NCI-H2029 (cell line): ENCODE measurements around the gene DOCK7.
"Not testable (repeated sequence)": the region's sequence is repeated elsewhere in the genome, so short reads cannot be mapped to it uniquely, and the experiment has no call there.

Source experiments
- DNase-seq: peaks from one replicate; lab custom pipeline; 2025; lab: John Stamatoyannopoulos, UW

Gene DOCK7, protein sequence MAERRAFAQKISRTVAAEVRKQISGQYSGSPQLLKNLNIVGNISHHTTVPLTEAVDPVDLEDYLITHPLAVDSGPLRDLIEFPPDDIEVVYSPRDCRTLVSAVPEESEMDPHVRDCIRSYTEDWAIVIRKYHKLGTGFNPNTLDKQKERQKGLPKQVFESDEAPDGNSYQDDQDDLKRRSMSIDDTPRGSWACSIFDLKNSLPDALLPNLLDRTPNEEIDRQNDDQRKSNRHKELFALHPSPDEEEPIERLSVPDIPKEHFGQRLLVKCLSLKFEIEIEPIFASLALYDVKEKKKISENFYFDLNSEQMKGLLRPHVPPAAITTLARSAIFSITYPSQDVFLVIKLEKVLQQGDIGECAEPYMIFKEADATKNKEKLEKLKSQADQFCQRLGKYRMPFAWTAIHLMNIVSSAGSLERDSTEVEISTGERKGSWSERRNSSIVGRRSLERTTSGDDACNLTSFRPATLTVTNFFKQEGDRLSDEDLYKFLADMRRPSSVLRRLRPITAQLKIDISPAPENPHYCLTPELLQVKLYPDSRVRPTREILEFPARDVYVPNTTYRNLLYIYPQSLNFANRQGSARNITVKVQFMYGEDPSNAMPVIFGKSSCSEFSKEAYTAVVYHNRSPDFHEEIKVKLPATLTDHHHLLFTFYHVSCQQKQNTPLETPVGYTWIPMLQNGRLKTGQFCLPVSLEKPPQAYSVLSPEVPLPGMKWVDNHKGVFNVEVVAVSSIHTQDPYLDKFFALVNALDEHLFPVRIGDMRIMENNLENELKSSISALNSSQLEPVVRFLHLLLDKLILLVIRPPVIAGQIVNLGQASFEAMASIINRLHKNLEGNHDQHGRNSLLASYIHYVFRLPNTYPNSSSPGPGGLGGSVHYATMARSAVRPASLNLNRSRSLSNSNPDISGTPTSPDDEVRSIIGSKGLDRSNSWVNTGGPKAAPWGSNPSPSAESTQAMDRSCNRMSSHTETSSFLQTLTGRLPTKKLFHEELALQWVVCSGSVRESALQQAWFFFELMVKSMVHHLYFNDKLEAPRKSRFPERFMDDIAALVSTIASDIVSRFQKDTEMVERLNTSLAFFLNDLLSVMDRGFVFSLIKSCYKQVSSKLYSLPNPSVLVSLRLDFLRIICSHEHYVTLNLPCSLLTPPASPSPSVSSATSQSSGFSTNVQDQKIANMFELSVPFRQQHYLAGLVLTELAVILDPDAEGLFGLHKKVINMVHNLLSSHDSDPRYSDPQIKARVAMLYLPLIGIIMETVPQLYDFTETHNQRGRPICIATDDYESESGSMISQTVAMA (N-terminal part only)

DNA sequence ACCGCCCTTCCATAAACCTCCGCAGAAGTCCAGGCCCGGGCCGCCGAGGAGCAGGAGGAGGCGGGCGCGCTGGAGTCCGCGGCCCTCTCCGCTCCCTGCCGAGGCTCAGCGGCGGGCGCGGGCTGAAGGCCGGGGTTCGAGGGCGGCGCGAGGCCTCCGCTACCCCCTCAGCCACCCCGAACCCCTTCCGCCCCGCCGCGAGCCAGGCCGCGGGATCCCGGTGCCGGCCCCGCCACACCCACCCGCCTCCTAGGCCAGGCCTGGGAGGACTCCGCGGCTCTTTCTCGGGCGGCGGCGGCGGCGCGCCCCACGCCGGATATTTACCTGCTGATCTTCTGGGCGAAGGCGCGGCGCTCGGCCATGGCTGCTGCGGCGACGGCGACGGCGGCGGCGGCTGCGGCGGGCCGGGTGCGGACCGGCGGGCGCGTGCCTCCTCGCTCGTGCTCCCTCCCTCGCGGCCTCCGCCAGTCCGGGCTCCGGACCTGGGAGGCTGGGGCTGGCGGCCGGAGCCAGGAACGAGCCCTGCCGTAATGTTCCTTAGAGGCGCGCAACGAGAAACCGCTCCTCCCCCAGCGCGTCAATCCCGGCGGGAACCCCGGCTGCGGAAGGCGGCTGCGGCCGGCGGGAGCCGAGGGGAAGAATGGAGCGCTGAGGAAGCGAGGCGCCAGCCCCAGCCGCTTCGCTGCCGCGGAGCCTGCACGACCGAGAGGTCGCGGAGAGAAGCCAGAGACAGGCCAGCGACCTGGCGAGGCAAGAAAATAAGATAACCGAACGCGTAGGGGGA, at the start of gene DOCK7:
DOCK7 (minus strand) TSS at position 484 of the 784 bp plus-strand sequence; CDS start at position 362, 122 bp downstream.
- DNase-seq, result peak; percentile 77

DNA sequence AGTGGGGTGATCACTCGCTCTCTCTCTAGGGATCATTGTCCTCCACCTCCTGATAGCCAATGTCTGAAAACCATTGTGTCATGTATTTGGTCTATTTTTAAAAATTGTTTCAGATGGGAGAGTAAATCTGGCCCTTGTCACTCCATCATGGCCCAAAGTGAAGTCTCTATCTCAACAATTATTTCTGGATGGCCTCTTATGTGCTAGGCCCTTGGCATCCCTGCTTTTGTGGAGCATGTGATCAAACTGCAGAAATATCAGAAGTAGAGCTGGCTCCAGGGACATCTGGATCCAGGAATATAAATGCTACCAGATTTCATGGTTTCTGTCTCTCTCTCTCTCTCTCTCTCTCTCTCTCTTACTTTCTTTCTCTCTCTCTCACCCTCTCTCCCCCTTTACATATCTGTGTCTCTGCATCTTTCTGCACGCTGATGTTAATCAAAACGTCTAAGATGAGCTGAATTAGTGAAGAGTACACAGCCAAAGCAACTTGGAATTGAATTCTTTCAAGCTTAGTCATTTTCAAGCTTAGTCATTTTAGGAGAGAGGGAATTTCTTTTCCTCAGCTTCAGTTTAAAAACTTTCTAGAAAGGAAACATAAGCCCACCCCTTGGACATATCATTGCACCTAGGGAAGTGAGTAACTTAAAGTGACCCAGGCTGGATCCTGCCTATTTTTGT, 47.4 kb upstream of the DOCK7 start:
- DNase-seq, result no peak

DNA sequence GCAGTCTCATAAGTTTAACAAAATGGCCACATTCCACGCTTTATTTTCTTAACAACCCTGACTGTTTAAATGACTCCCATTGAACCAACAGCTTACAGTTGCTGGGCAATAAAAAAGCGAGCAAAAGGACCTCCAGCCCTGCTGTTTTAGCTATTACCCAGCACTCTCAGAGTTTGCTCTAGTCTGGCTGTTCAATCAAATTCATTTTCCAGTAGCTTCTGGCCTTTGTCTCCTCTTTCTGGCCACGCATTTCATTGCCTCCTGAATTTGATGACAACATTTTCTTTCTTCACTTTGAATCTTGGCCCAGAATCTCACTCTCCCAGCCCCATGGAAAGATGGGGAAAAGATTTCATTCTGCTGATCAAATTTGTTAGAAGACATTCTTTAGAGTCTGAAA, 44.1 kb upstream of the DOCK7 start:
- DNase-seq, result no peak

DNA sequence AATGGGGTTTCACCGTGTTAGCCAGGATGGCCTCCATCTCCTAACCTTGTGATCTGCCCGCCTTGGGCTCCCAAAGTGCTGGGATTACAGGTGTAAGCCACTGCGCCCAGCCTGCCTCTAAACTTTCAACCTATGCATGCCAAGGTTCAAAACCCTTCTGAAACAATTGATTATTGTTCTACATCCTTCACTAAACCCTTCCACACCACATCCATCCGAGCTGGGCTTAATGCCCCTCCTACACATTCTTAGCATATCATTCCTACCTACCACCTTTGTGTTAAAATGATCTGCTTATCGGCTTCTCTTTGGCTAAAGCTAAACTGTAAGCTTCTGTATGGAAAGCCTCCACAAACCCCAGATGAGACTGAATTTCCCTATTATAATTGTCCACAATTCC, 40.8 kb upstream of the DOCK7 start:
- DNase-seq, result no peak

DNA sequence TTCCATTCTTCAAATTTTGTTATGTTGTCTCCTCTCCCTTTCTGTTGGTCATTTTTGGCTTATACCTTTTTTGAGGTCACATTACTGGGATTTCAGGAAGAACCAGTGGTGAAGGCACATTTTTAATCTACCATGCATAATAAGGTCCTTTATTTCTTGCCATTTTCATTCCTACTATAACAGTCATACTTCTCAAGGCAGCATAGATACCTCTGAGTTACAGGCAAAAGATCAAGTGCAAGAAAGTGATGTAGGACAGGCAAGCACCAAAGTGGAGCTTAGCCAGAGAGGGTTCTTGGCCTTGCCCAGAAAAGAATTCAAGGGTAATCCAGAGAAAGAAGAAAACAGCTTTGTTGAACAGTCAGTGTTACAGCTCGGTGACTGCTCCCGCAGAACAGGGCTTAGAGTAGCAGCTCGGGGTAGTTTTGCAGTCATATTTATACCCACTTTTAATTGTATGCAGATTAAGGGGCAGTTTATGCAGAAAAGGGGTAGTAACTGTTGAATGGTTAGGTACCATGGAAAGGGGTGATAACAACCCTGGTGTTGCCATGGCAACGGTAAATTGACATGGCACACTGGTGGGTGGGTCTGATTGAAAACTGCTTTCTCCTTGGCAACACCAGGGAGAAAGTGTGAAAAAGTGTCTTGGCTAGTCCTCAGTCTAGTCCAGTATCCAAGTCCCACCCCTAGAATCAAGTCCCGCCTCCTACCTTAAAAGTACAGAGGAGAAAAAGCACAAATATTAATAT, 39.6 kb upstream of the DOCK7 start:
- DNase-seq, result no peak

DNA sequence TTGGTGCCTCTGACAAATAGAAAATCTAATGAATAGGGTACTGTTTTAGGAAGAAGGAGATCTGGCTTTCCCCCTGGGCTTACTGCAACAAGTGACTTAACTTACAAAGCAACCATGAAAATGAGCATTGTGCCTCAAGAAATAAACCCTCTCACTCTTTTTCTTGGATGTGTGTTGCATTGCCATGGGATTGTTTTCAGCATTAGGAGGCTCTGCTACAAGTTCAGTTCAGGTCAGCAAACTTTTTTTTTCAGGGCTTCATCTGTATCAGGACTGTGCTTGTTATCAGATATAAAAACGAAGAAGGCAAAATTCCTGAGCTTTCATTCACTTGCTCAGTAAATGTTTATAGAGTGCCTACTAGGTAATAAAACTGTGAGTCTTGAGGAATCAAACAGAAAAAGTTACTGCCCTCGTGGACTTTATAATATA, 37.8 kb upstream of the DOCK7 start:
- no peak for DNase-seq

DNA sequence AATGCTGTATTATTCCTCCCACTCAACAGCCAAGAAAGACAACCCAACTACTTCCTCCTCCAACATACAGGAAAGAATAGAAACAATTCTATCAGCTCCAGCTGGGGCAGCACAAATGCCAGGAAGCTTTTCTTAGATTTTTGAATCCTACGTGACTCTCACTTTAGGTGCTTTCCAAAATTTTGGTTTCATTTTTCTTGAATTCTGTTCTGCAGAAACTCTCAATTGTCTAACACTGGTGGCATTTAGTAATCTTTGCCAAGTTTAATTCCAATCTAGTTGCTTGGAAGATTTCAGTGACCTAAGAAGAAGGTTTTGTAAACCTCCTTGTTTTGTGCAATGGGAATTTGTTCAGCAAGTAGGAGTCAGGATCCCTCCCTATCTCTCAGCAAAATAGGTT, 37.1 kb upstream of the DOCK7 start:
- DNase-seq, result no peak

DNA sequence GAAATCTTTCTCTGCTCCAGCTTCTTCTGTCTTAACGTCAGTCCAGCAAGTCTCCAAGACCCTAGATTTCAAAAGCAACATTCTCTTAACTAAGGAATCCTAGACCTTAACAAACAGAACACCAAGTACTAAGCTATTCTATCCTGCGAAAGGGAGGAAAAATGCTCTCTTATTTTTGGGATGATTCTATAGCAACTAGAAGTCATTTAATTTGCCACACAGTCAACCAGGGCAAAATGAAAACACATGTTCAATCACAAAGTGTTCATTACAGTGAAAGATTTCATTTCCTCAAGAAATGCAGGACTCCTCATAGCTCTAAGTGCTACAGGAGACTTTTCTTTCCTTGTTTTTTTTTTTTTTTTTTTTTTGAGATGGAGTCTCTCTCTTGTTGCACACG, 36.2 kb upstream of the DOCK7 start:
- DNase-seq, result no peak

DNA sequence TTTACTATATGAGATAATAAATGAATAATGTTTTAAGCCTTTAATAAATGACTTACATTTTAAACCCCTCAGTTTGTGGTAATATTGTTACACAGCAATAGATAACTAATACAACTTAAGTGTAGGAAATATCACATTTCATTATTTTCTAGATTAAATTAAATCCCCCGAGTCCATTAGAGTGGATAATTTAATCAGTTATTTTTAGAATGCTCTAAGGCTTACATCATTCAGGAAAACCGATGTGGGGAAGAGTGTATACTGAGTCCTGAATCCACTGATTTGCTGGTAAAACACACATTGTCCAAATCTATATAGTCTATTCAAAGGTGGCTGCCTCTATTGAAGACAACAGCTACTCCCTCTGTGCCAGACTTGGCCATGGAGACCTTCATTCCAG, 35.7 kb upstream of the DOCK7 start:
- no peak for DNase-seq

DNA sequence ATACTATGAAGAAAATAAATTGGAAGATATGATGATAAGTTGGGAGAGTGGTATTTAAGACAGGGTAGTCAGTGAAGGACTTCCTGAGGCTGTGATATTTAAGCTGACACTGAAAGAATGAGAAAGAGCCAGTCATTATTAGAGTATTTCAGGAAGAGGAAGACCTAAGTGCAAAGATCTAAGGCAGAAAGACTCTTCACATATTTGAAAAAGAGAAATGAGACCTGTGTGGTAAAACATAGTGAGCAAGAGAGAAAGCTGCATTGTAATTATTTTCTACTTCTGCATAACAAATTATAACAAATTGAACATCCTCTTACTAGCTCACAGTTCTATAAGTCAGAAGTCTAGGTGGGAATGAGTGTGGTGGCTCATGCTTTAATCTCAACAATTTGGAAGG, 34.6 kb upstream of the DOCK7 start:
- no peak for DNase-seq

DNA sequence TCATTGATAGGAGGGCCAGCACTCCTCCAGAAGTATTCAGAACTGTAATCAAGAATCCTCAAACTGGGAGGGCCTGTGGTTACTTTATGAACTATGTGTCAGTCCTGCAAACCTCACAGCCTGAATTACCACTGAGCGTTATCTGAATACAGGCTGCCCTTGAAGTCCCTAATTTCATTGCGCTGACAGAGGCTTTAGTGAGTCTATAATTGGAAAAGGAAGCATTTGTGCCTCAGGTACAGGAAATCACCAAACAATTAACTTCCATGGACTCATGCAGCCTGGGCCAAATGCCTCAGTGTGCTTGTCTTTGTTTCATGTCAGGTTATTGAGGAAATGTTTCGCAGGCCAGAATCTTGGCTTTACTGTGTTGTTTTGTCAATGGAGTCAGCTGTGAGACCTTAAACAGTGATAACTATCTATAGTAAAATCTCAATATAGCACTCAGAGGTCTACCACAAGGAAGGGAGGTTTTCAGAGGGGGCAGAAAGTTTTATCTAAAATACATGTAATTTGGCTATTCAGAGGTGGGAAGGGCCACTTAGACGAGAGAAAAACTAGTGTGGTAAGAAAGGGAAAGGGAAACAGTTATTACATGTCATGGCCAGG, 32.9 kb upstream of the DOCK7 start:
- no peak for DNase-seq

DNA sequence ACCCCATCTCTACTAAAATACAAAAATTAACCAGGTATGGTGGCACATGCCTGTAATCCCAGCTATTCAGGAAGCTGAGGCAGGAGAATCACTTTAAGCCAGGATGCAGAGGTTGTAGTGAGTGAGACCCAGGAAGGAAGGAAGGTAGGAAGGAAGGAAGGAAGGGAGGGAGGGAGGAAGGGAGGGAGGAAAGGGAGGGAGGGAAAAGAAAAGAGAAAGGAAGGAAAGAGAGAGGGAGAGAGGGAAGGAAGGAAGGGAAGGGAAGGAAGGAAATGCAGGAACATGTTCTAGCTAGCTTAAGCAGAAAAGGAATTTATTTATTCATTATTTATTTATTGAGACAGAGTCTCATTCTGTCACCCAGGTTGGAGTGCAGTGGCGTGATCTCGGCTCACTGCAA, 30.2 kb upstream of the DOCK7 start:
- not testable (repeated sequence) for DNase-seq

DNA sequence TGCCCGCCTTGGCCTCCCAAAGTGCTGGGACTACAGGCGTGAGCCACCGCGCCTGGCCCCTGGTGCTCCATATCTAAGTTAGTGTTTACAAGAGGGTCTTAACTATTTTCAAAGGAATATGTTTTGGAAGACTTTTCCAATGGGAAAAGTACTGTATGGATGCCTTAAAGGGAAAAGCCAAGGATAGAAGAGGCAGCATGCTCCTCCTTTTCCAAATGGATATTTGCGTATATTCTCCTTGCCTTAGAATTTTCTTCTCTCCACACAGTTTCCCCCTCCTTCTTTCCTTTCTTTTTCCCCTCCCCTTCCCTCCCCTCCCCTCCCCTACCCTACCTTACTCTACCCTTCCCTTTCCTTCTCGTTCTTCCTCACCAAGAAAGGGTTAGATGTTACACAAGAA, 29.3 kb upstream of the DOCK7 start:
- no peak for DNase-seq

DNA sequence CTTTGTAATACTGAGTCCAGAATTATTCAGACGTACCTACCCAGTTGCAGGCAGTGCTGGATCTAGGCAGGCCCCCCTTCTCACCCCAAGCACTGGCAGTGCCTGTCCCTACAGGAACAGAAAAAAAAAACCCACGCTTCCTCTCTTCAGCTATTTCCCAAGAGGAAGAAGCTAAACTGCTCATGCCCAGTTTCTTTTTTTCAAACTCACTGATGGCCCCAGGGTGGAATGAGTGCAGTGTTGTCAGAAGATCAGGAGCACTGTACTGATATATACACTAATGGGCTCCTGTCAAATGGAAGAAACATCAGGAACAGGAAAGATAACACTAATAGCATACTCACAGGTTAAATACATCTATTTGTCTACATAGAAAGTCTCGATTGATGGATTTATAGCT, 28.2 kb upstream of the DOCK7 start:
- DNase-seq, result no peak

DNA sequence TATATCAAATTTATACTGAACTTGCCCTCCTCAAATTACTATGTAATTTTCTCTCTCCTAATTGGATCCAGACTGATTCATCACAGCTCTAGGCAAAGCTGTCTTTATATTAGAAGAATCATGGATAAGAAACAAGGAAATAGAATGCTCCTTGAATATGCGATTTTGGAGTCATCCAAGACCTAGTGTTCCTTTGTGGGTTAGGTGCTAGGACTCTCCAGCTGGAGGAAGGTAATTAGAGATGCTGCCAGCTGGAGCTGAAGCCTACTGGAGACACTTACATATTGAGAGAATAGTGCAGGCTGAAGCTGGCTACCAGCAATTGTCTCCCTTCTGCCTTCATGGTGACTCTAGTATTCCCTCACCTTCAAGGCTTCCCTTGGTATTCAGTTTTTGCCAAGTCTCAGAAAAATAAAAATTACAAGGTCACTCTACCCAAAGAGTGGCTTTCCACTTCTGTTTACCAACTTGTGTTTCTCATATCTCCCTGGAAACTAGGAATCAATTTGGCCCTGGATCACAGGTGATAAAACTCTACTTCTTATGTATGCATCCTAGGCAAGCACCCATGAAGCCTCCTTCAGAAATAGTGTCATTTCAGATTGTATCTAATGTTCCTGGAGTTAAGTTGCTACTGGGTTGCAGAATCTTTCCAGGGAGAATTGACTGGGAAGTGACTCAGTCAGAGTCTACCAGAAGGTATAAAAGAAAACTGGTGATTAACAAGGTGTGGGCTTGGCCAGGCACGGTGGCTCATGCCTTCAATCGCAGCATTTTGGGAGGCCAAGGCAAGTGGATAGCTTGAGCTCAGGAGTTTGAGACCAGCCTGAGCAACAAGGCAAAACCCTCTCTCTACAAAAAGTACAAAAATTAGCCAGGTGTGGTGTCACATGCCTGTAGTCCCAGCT, 24.4 kb upstream of the DOCK7 start:
- peak; percentile 43 for DNase-seq

DNA sequence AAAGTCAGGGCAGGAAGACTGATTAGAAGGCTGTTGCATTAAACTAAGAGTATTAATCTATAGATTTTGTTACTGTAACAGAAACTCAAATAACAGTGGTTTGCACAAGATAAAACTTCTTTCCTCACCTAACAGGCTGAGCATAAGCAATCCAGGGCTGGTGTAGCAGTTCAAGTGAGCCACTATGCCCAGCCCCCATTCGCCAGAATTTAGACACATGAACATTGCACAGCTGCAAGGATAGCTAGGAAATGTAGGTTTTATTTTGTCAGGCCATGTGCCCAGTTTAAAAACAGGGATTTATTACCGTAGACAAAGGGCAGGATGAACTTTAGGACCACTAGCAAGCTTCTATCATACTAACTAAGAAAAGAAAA, 19.5 kb upstream of the DOCK7 start:
- no peak for DNase-seq

DNA sequence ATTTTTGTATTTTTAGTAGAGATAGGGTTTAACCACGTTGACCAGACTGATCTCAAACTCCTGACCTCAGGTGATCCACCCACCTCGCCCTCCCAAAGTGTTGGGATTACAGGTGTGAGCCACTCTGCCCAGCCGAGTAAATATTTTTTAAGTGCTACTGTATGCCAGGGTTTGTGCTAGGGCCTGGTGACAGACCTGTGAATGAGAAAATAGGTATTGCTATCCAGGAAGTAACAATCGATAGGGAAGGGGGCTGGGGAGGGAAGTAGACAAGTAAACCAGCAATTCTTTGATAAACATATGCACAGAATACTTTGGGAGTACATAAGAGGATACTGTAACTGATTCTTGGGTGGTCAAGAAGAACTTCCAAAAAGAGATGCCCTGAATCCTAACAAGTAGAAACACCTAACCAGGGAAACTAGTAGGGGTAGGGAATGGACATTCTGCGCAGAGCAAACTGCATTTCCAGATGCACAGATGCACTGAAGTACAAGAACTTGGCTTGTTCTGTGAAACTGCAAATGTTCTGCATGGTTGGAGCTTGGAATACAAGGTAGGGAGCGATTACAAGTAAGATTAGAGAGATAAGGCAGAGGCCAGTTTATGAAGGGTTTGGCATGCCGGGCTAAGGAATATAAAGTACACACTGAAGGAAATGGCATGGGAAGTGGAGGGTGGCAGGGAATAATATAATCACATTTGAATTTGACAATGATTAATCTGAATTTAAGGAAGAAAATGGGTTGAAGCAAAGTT, 19.0 kb upstream of the DOCK7 start:
- peak; percentile 23 for DNase-seq

DNA sequence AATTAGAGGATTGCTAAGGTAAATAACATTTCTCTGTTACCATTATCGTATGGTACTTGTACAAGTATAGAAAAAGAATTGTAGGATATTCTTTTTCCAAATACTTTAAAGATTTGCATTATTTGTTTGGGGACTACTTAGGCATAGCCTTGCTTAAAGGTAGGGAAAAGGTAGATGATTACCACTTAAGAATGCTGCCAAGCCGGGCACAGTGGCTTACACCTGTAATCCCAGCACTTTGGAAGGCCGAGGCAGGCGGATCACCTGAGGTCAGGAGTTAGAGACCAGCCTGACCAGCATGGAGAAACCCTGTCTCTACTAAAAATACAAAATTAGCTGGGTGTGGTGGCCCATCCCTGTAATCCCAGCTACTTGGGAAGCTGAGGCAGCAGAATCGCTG, 10.0 kb upstream of the DOCK7 start:
- not testable (repeated sequence) for DNase-seq
